Lower lobe of right lung (tissue), 2 donors: ENCODE results near the gene CYB561D2. TPM values are rescaled to one million over a fixed set of nuclear protein-coding genes. Genes with fewer than 3 reads are reported as not detected.

Source experiments
- ATAC-seq, 2 donors: fragments of 200-7000 bp; cut with Tn5 transposase; one replicate each; pipeline ENCODE4 v1.9.1; 2020 to 2022; ENCODE audit warnings: mild to moderate bottlenecking in 2 of 2, moderate library complexity in 2 of 2
- DNase-seq: peaks from one replicate; pipeline ENCODE4 v3.0.0-alpha.2; 2020
- H3K27ac ChIP-seq: fragments of 200-600 bp; one replicate; pipeline ENCODE4 v1.8.0; 2022
- H3K27me3 ChIP-seq: fragments of 200-600 bp; one replicate; pipeline ENCODE4 v1.8.0; 2022; ENCODE audit warnings: low read depth
- H3K36me3 ChIP-seq: fragments of 200-600 bp; one replicate; pipeline ENCODE4 v1.8.0; 2022; ENCODE audit warnings: mild to moderate bottlenecking
- H3K4me1 ChIP-seq: fragments of 200-600 bp; one replicate; pipeline ENCODE4 v1.8.0; 2022
- H3K4me3 ChIP-seq: fragments of 200-600 bp; one replicate; pipeline ENCODE4 v1.8.0; 2022; ENCODE audit warnings: mild to moderate bottlenecking
- H3K9me3 ChIP-seq: fragments of 200-600 bp; one replicate; pipeline ENCODE4 v1.8.0; 2022
- intact Hi-C: fragments of 100-400 bp; cut with DNase I; formaldehyde crosslinking; loops from one replicate; pipeline ENCODE4 v1.11.0; 2022
- total RNA-seq: library from RNA; stranded (reverse); fragmentation: NEBNext Ultra II Directional; extraction: Animal tissue kit (Norgen Biotek cat#: 25700); gene quantifications from one replicate; pipeline ENCODE4 v1.2.1, GENCODE V29; 2021
- TF ChIP-seq, protein P1 (sequence below): fragments of 200-600 bp; IDR thresholded peaks from one replicate; pipeline ENCODE4 v1.8.0; 2022; ENCODE audit warnings: antibody characterized with exemption, mild to moderate bottlenecking
- donor health status: DM: no; HTN: yes; CAD: no; lungs with severe emphysema.

CYB561D2 gene
- total RNA-seq, 1 donor from 2014 or later: 21.7 TPM

DNA sequence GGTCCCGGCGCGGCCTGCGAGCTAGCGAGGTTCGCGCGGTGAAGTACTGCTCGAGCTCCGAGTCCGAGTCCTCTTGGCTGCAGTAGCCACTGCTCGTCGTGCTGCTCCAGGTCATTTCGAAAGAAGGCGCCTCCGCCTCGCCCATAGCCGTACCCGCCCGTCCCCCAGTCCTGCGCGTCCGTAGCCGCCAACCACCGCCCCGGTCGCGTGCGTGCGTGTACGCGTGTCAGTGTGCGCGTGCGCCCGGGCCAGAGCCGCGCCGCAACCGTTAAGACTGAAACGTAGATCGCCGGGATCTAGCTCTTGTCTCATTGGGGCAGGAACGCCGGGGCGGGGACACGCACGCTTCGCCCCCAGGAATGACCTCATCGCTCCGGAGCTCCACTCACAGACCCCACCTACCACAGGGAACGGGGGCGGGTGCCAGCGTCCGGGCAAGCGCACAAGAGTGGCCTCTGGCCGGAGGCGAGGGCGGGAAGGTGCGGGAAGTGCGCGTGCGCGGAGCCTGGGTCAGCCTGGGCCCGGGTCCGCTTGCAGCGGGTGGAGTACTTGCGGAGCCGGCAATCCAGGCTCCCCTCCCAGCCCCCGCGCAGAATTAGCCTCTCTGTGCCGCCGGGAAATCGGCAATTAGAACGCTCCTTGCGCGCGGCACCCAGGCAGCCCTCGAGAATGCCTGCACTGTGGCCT, 13.3 kb upstream of the CYB561D2 start:
- intact Hi-C loops: no loop called here
- H3K4me3 ChIP-seq: peak overlapping the region; percentile 84
- H3K9me3 ChIP-seq: no peaks in the 10 kb centered on the region
- no peaks in the 10 kb centered on the region for H3K27me3 ChIP-seq
- DNase-seq (peak; percentile 100), ATAC-seq (peak; percentile 91 to 95)
- H3K4me1 ChIP-seq: peaks cover 78% of the 10 kb centered on the region
- TF ChIP-seq, protein P1, sequence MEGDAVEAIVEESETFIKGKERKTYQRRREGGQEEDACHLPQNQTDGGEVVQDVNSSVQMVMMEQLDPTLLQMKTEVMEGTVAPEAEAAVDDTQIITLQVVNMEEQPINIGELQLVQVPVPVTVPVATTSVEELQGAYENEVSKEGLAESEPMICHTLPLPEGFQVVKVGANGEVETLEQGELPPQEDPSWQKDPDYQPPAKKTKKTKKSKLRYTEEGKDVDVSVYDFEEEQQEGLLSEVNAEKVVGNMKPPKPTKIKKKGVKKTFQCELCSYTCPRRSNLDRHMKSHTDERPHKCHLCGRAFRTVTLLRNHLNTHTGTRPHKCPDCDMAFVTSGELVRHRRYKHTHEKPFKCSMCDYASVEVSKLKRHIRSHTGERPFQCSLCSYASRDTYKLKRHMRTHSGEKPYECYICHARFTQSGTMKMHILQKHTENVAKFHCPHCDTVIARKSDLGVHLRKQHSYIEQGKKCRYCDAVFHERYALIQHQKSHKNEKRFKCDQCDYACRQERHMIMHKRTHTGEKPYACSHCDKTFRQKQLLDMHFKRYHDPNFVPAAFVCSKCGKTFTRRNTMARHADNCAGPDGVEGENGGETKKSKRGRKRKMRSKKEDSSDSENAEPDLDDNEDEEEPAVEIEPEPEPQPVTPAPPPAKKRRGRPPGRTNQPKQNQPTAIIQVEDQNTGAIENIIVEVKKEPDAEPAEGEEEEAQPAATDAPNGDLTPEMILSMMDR: no peak
- H3K36me3 ChIP-seq: peaks cover 11% of the 10 kb centered on the region
- H3K27ac ChIP-seq: peak overlapping the region; percentile 98

DNA sequence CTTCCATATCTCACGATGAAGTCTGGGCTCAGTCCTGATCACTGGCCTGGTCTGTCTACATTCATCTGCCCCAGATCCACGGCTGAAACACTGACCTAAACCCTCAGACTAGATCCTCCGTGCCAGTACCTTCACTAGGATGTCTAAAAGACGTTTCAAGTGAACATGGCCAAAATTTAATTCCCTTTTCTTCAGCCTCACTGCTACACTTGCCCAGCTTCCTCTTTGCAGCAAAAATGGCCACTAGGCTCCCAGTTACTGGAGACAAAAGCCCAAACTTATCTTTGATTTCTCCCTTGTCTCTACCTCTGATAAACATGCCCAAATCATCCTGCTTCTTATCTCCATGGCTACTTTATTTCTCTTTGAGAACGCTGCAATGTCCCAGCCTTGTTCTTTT, 11.7 kb upstream of the CYB561D2 start:
- Histone ChIP-seq H3K36me3 (no peaks in the 10 kb centered on the region), H3K27ac (peak overlapping the region; percentile 98), H3K4me1 (peaks cover 69% of the 10 kb centered on the region), H3K4me3 (peak overlapping the region; percentile 84), H3K27me3 (no peaks in the 10 kb centered on the region), H3K9me3 (no peaks in the 10 kb centered on the region)
- ATAC-seq (no peak), DNase-seq (no peak)
- TF ChIP-seq, protein P1: no peak
- intact Hi-C loops: no loop called here

DNA sequence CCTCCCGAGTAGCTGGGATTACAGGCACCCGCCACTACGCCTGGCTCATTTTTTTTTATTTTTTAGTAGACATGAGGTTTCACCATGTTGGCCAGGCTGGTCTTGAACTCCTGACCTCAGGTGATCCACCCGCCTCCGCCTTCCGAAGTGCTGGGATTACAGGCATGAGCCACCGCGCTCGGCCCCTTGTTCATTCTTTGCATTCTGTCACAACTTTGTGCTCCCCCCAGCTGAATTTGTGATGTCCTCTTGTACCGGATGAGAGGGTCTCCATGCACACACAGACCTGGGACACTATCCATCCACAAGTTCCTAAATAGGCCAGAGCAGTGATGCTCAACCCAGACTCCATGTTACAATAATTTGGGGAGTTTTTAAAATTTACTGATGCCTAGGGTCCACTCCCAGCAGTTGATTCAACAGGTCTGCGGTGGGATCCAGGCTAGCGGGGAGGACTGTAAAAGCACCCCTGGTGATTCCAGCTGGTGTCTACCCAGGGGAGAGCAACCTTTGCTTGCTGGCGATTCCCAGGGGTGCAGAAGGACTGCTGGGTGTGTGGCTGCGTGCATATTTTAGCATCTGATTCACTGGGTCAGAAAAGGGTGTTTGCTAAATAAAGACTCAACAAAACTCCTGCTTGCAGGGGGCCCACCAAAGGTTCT, 11.0 kb upstream of the CYB561D2 start:
- Histone ChIP-seq H3K27me3 (no peaks in the 10 kb centered on the region), H3K9me3 (no peaks in the 10 kb centered on the region), H3K36me3 (no peaks in the 10 kb centered on the region), H3K4me1 (peaks cover 63% of the 10 kb centered on the region), H3K27ac (peak overlapping the region; percentile 98), H3K4me3 (peak overlapping the region; percentile 84)
- intact Hi-C loops: no loop called here
- ATAC-seq (no peak), DNase-seq (peak; percentile 48)
- TF ChIP-seq, protein P1: no peak

DNA sequence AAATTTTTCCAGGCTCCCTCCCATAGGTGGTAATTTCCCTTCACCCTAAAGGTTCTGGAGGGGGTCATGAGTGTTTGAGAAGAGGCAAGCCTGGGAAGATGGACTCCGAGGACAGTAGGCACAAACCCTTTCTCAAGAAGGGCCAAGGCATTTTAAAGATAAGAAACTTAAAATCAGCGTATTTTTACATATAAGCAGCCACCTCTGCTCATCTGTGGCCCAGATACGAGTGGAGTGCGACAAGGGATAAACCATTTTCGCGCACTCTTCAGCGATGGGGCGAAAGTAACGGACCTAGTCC, 10.6 kb upstream of the CYB561D2 start:
- intact Hi-C loops: no loop called here
- TF ChIP-seq, protein P1: no peak

DNA sequence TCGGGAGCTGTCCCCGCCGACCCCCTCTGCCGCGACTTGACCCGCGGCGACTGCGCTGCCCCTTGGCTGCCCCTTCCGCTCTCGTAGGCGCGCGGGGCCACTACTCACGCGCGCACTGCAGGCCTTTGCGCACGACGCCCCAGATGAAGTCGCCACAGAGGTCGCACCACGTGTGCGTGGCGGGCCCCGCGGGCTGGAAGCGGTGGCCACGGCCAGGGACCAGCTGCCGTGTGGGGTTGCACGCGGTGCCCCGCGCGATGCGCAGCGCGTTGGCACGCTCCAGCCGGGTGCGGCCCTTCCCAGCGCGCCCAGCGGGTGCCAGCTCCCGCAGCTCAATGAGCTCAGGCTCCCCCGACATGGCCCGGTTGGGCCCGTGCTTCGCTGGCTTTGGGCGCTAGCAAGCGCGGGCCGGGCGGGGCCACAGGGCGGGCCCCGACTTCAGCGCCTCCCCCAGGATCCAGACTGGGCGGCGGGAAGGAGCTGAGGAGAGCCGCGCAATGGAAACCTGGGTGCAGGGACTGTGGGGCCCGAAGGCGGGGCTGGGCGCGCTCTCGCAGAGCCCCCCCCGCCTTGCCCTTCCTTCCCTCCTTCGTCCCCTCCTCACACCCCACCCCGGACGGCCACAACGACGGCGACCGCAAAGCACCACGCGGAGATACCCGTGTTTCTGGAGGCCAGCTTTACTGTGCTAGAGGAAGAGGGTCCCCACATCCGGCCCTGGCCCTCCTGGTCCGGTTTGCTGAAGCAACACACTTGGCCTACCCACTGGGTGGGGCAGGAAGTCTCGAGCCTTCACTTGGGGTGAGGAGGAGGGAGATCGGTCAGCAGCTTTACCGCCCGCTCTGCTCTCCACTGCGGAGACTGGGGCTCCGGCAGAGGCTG, 10.0 kb upstream of the CYB561D2 start, which contains the start of gene RASSF1:
RASSF1 (minus strand) TSS at position 389 of the 882 bp plus-strand sequence; CDS start at position 358, 31 bp downstream.
- Histone ChIP-seq H3K9me3 (no peaks in the 10 kb centered on the region), H3K4me1 (peaks cover 60% of the 10 kb centered on the region), H3K27me3 (no peaks in the 10 kb centered on the region), H3K4me3 (peak within 1 kb of the TSS; percentile 84), H3K27ac (peak within 1 kb of the TSS; percentile 98), H3K36me3 (no peaks in the 10 kb centered on the region)
- DNase-seq (peak; percentile 89), ATAC-seq (peak; percentile 58 to 61)
- intact Hi-C loops: no loop called here
- TF ChIP-seq, protein P1: no peak

More for the DNA sequence above, 10.6 kb upstream of the CYB561D2 start:
- DNase-seq: no peak
- Histone ChIP-seq H3K4me1 (peaks cover 60% of the 10 kb centered on the region), H3K4me3 (peak overlapping the region; percentile 84), H3K27me3 (no peaks in the 10 kb centered on the region), H3K9me3 (no peaks in the 10 kb centered on the region), H3K36me3 (no peaks in the 10 kb centered on the region), H3K27ac (peak overlapping the region; percentile 98)
- ATAC-seq: no peak
